A549 (cell line): Measurements from ENCODE around the gene UFSP1. TPM values are rescaled to one million over a fixed set of nuclear protein-coding genes. Genes with fewer than 3 reads are reported as not detected.

Source experiments
- ATAC-seq, 2 experiments: fragments of 200-7000 bp in 1 of 2; fragments of >200 bp in 1 of 2; cut with Nextera tagmentation in 1 of 2; cut with Tn5 transposase in 1 of 2; 3 replicates each; pipeline versions ENCODE4 v1.8.0 to v1.9.1; 2018 to 2020; ENCODE audit warnings: mild to moderate bottlenecking in 1 of 2, moderate library complexity in 1 of 2
- CTCF ChIA-PET: fragments of 300-600 bp; sonication (Branson Sonifier 250); formaldehyde crosslinking; extraction: SDS; loops from one replicate; lab custom pipeline; 2021; ENCODE audit warnings: antibody characterized with exemption, inconsistent platforms; lab: Yijun Ruan, JAX
- POLR2A ChIA-PET: fragments of 350-600 bp; formaldehyde crosslinking; extraction: SDS; loops from one replicate; lab custom pipeline; 2021; ENCODE audit warnings: antibody characterized with exemption, inconsistent platforms; lab: Yijun Ruan, JAX
- DNase-seq, 2 experiments: peaks; one replicate each; pipeline versions ENCODE4 v3.0.0 to v3.0.0-alpha.2; 2011 to 2016; ENCODE audit warnings: low read depth in 1 of 2, low spot score in 1 of 2
- FAIRE-seq: peaks from 2 replicates; lab custom pipeline; 2011; peaks lifted over from hg19 to GRCh38; lab: Jason Lieb, UNC
- H3K27ac ChIP-seq, 2 experiments: fragments of >200 bp; sonication (Bioruptor Twin); formaldehyde crosslinking; 3 replicates each; pipeline ENCODE4 v1.5.1; 2016 to 2017
- H3K4me1 ChIP-seq: fragments of >200 bp; sonication (Bioruptor Twin); formaldehyde crosslinking; 3 replicates; pipeline ENCODE4 v1.6.1; 2016
- H3K4me2 ChIP-seq: fragments of >200 bp; sonication (Bioruptor Twin); formaldehyde crosslinking; 3 replicates; pipeline ENCODE4 v1.6.1; 2016
- H3K4me3 ChIP-seq: fragments of >200 bp; sonication (Bioruptor Twin); formaldehyde crosslinking; 3 replicates; pipeline ENCODE4 v1.5.1; 2016
- H3K9me3 ChIP-seq: fragments of >200 bp; sonication (Bioruptor Twin); formaldehyde crosslinking; 3 replicates; pipeline ENCODE4 v1.6.1; 2016
- ATOH8 ChIP-seq: fragments of 250-450 bp; sonication (Bioruptor Pico); IDR thresholded peaks from 2 replicates; pipeline ENCODE4 v1.5.0; 2020; ENCODE audit warnings: low read depth, mild to moderate bottlenecking, moderate library complexity
- BCL3 ChIP-seq: fragments of >200 bp; sonication (Bioruptor Twin); formaldehyde crosslinking; IDR thresholded peaks from 3 replicates; pipeline ENCODE4 v1.6.1; 2016
- CBX2 ChIP-seq: fragments of 200-600 bp; sonication (generic); IDR thresholded peaks from 2 replicates; pipeline ENCODE4 v1.6.1; 2016; ENCODE audit warnings: low read depth, mild to moderate bottlenecking, borderline replicate concordance
- CHD2 ChIP-seq: fragments of 150-350 bp; IDR thresholded peaks from 2 replicates; pipeline ENCODE4 v1.6.1; 2014; ENCODE audit warnings: low read length; ENCODE audit not compliant: partially characterized antibody
- EHMT2 ChIP-seq: fragments of 200-600 bp; sonication (generic); IDR thresholded peaks from 2 replicates; pipeline ENCODE4 v1.6.1; 2016; ENCODE audit warnings: antibody characterized with exemption, low read depth, mild to moderate bottlenecking, moderate library complexity
- ESRRA ChIP-seq: fragments of 150-350 bp; IDR thresholded peaks from 2 replicates; pipeline ENCODE4 v1.6.1; 2014; ENCODE audit warnings: mild to moderate bottlenecking, low read length, borderline replicate concordance
- HDAC2 ChIP-seq: fragments of 200-600 bp; sonication (generic); IDR thresholded peaks from 2 replicates; pipeline ENCODE4 v1.6.1; 2016
- HES2 ChIP-seq: fragments of >200 bp; sonication (Bioruptor Twin); formaldehyde crosslinking; IDR thresholded peaks from 2 replicates; pipeline ENCODE4 v1.6.1; 2016
- HOXB13 ChIP-seq: fragments of 250-450 bp; sonication (Bioruptor Pico); IDR thresholded peaks from 2 replicates; pipeline ENCODE4 v1.5.0; 2020; ENCODE audit warnings: low read depth, mild to moderate bottlenecking, moderate library complexity
- JUN ChIP-seq, 2 experiments: fragments of >200 bp; sonication (Bioruptor Twin); formaldehyde crosslinking; IDR thresholded peaks; 2 replicates in 1 of 2; 3 replicates in 1 of 2; pipeline ENCODE4 v1.6.1; 2016 to 2017
- MAFK ChIP-seq: fragments of 450-650 bp; IDR thresholded peaks from 2 replicates; pipeline ENCODE4 v1.6.1; 2014; ENCODE audit not compliant: partially characterized antibody
- NFE2L2 ChIP-seq: fragments of 150-350 bp; conservative IDR thresholded peaks from 2 replicates; pipeline ENCODE4 v1.6.1; 2014; ENCODE audit warnings: low read length
- NPAS2 ChIP-seq: fragments of 250-450 bp; sonication (Bioruptor Pico); IDR thresholded peaks from 2 replicates; pipeline ENCODE4 v1.8.0; 2022; ENCODE audit warnings: mild to moderate bottlenecking, moderate library complexity, borderline replicate concordance
- NR3C1 ChIP-seq: fragments of >200 bp; sonication (Bioruptor Twin); formaldehyde crosslinking; IDR thresholded peaks from 3 replicates; pipeline ENCODE4 v1.6.1; 2017
- PBX3 ChIP-seq: IDR thresholded peaks from 2 replicates; pipeline ENCODE4 v1.6.1; 2012
- RCOR1 ChIP-seq: fragments of 150-350 bp; IDR thresholded peaks from 2 replicates; pipeline ENCODE4 v1.6.1; 2014; ENCODE audit warnings: antibody characterized with exemption, low read length, low read depth
- TFCP2L1 ChIP-seq: fragments of 250-450 bp; sonication (Bioruptor Pico); IDR thresholded peaks from 2 replicates; pipeline ENCODE4 v1.5.0; 2021; ENCODE audit warnings: mild to moderate bottlenecking
- USF2 ChIP-seq: fragments of 450-650 bp; IDR thresholded peaks from 2 replicates; pipeline ENCODE4 v1.6.1; 2014; ENCODE audit warnings: antibody characterized with exemption
- WGBS: methylation state at CpG from one replicate; pipeline ENCODE4 v1.1.6; 2017; ENCODE audit errors: missing lambda C conversion rate; 5-methylcytosine and 5-hydroxymethylcytosine counted together
- polyA plus RNA-seq, 4 experiments: library from polyadenylated mRNA; depleted of rRNA in 3 of 4; stranded (reverse); fragments of >200 nt; fragmentation: RNase III in 1 of 4; extraction: RNeasy Plus Mini Kit Qiagen cat#74134 plus additional on column Dnase treatment in 1 of 4; gene quantifications; 2 replicates in 3 of 4; 3 replicates in 1 of 4; pipeline ENCODE4 v1.2.3, GENCODE V29; 2011 to 2017

Gene UFSP1
- polyA plus RNA-seq, 2 of the 4 experiments (the other 2 are of a cell fraction), result 1.9 to 6.9 TPM

GRCh38 chr7:100886142-100886935 is 3.2 kb downstream of the UFSP1 start:
- FAIRE-seq, result no peak
- Histone ChIP-seq H3K4me2 (no peak overlapping the region), H3K9me3 (no peaks in the 10 kb centered on the region), H3K4me1 (peaks cover 25% of the 10 kb centered on the region), H3K4me3 (no peak overlapping the region), H3K27ac (no peak overlapping the region)
- CTCF ChIA-PET, result interaction anchor here (0.6 to 4.1 kb wide), 8 partner anchors 9 to 307 kb away, joined by 3 to 16 read pairs (median 3); partner anchors contain the start of genes ACHE, EPO, SLC12A9 and SRRT
- 94% methylated on average over 18 of the region's 27 CpGs for WGBS
- ATAC-seq, result no peak
- POLR2A ChIA-PET, result interaction anchor here (5.1 kb wide), 1 partner anchor 11 kb away, joined by 106 read pairs; the partner anchor contains the start of gene SRRT
- DNase-seq, result no peak
- no peak for TF ChIP-seq BCL3
- TF ChIP-seq HDAC2, result no peak
- TF ChIP-seq TFCP2L1, result no peak
- TF ChIP-seq USF2, result no peak
- TF ChIP-seq HES2, result no peak
- no peak for TF ChIP-seq NFE2L2
- TF ChIP-seq CHD2, result no peak
- TF ChIP-seq HOXB13 (CRISPR knock-in tag), result no peak
- TF ChIP-seq RCOR1, result no peak
- no peak for TF ChIP-seq CBX2
- no peak for TF ChIP-seq ATOH8 (CRISPR knock-in tag)
- no peak for TF ChIP-seq NR3C1
- TF ChIP-seq ESRRA, result no peak
- no peak for TF ChIP-seq NPAS2
- no peak for TF ChIP-seq PBX3
- TF ChIP-seq EHMT2, result no peak
- no peak for TF ChIP-seq MAFK
- no peak for TF ChIP-seq JUN (IDR thresholded peaks at IDR 0.05)

GRCh38 chr7:100885440-100886141 is 3.9 kb downstream of the UFSP1 start:
- peaks cover 17% of the 10 kb centered on the region for H3K4me1 ChIP-seq
- ChIA-PET CTCF (interaction anchor here (1.2 to 4.1 kb wide), 5 partner anchors 9 to 307 kb away, joined by 3 to 16 read pairs (median 4); partner anchors contain the start of genes ACHE, SLC12A9 and SRRT), POLR2A (interaction anchor here (0.9 to 5.1 kb wide), 2 partner anchors 10 to 11 kb away, joined by 3 to 106 read pairs; partner anchors contain the start of gene SRRT)
- no peaks in the 10 kb centered on the region for H3K9me3 ChIP-seq
- TF ChIP-seq ATOH8 (CRISPR knock-in tag), result no peak
- TF ChIP-seq HES2, result no peak
- TF ChIP-seq PBX3, result peak; percentile 22; the same call in 1 of the 2 replicates
- H3K4me2 ChIP-seq, result no peak overlapping the region
- WGBS, result 91% methylated on average over 22 of the region's 22 CpGs
- no peak for ATAC-seq
- FAIRE-seq, result no peak
- H3K27ac ChIP-seq, result no peak overlapping the region
- DNase-seq, result no peak
- H3K4me3 ChIP-seq, result no peak overlapping the region
